Hepatocyte (in vitro differentiated cells): ENCODE data around the gene MYO1A.

Source experiments
- EZH2 ChIP-seq: fragments of 200-600 bp; sonication (generic); IDR thresholded peaks from 2 replicates; pipeline ENCODE4 v1.6.1; 2016; ENCODE audit warnings: antibody characterized with exemption, mild to moderate bottlenecking, borderline replicate concordance
- TF ChIP-seq, protein P1 (sequence below): fragments of 200-600 bp; sonication (generic); IDR thresholded peaks from 2 replicates; pipeline ENCODE4 v1.5.1; 2016; ENCODE audit warnings: antibody characterized with exemption, mild to moderate bottlenecking; ENCODE audit not compliant: poor library complexity

DNA sequence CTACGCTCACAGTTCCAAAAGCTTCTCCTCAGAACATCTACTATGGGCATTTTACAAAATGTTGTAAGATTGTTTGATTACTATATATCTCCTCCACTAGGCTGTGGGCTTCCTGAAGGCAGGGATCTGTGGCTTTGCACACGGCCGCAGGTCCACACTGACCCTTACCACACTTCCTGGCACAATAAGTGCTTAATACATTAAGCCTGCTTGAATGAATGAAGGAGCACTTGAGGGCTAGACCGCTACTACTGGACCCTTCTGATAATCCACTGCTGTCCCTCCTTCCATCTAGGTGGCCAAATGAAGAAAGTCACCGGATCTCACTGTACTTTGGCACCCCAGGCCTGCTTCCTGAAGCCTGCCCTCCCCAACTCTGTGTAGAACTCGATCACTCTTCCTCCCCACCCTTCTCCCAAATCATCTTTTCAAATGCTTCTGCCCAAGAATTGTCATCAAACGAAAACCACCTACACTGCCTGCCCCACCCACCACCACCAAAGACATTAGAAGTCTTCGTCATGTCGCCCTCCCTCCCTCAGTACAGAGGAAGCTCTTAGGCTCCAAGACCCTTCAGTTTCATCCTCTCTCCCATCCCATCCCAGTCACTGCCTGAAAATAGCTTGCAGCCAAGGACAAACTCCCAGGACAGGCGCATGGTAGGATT lies 43.0 kb downstream of the MYO1A start:
- TF ChIP-seq, protein P1, sequence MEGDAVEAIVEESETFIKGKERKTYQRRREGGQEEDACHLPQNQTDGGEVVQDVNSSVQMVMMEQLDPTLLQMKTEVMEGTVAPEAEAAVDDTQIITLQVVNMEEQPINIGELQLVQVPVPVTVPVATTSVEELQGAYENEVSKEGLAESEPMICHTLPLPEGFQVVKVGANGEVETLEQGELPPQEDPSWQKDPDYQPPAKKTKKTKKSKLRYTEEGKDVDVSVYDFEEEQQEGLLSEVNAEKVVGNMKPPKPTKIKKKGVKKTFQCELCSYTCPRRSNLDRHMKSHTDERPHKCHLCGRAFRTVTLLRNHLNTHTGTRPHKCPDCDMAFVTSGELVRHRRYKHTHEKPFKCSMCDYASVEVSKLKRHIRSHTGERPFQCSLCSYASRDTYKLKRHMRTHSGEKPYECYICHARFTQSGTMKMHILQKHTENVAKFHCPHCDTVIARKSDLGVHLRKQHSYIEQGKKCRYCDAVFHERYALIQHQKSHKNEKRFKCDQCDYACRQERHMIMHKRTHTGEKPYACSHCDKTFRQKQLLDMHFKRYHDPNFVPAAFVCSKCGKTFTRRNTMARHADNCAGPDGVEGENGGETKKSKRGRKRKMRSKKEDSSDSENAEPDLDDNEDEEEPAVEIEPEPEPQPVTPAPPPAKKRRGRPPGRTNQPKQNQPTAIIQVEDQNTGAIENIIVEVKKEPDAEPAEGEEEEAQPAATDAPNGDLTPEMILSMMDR: no peak
- TF ChIP-seq EZH2: no peak
